ENCODE results near the gene PARD6A.

Gene PARD6A

GRCh38 chr16:67697422-67698185, 36.8 kb downstream of the PARD6A start:
- DNase-seq: no peak

GRCh38 chr16:67699265-67699664, 38.5 kb downstream of the PARD6A start:
- no peak for DNase-seq

- DNase-seq: no peak
These were observed 40.7 kb downstream of the PARD6A start for GRCh38 chr16:67701420-67701819.

- no peak for DNase-seq
These were observed 41.4 kb downstream of the PARD6A start for GRCh38 chr16:67702130-67702529.

GRCh38 chr16:67703626-67704025, 42.9 kb downstream of the PARD6A start:
- DNase-seq: no peak

DNA sequence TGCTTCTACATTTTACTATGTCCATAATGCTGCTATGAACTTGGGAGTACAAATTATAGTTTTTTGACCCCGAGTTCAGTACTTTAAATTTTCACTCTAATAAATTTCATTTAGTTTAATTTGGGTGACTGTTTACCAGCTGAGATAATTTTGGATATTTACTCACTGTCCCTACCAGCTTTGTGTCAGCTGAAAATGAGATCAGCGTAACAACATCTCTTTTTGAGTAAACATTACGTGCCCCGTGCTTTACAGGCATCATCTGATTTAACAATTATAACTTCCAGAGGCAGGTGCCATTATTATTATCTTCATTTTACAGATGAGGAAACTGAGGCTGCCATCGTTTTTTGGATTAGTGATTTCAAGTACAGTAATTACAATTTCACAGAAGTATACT, 43.4 kb downstream of the PARD6A start:
- DNase-seq: no peak

- DNase-seq: no peak
These were observed 46.5 kb downstream of the PARD6A start for GRCh38 chr16:67707210-67707609.

- DNase-seq: no peak
These were observed 47.0 kb downstream of the PARD6A start for GRCh38 chr16:67707790-67708189.

GRCh38 chr16:67708368-67708771, 47.6 kb downstream of the PARD6A start:
- no peak for DNase-seq

DNA sequence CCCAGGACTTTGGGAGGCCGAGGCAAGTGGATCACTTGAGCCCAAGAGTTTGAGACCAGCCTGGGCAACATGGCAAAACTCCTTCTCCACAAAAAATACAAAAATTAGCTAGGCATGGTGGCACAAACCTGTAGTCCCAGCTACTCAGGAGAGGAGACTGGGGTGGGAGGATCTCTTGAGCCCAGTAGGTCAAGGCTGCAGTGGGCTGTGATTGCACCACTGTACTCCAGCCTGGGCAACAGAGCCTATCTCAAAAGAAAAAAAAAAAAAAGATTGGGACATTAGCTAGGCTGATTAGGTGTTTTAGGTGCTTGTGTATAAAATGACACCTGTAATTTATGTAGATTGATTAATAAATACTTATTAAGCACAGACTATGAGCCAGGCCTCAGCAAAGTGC, 48.3 kb downstream of the PARD6A start:
- DNase-seq: no peak

DNA sequence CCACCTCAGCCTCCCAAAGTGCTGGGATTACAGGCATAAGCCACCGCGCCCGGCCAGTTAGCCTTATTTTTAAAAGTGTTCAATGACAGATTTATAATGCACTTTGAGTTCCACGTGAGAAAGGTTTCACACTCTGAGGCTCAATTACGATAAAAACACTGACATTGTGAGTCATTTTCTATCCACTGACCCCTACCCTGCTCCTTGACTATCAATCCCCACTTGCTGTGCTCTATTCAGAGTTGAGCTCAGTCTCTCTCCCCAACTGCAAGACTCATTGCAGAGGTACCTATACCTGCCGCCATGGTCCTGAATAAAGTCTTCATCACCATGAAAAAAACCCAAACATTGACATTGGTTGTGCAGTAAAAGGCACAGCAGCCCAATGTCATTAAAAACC, 49.8 kb downstream of the PARD6A start:
- no peak for DNase-seq
